Memory B cell (primary cell): ENCODE results near the gene C5.
"Not testable (repeated sequence)": the region's sequence is repeated elsewhere in the genome, so short reads cannot be mapped to it uniquely, and the experiment has no call there.

ENCODE experiments used
- ATAC-seq: fragments of 150-1000 bp; cut with Tn5 transposase; 2 replicates; pipeline ENCODE4 v1.10.0; 2021; ENCODE audit warnings: low read depth, mild to moderate bottlenecking, moderate library complexity
- DNase-seq, 2 donors: peaks; one replicate each; pipeline ENCODE4 v3.0.0; 2022; ENCODE audit warnings: low spot score in 2 of 2
- H3K27ac Mint-ChIP-seq: one replicate; pipeline ENCODE4 v1.8.0; 2022; ENCODE audit warnings: mild to moderate bottlenecking, moderate library complexity, mixed read lengths
- H3K27me3 Mint-ChIP-seq: one replicate; pipeline ENCODE4 v1.8.0; 2022; ENCODE audit warnings: mixed read lengths
- H3K36me3 Mint-ChIP-seq: one replicate; pipeline ENCODE4 v1.8.0; 2022; ENCODE audit warnings: mild to moderate bottlenecking, mixed read lengths
- H3K4me1 Mint-ChIP-seq: one replicate; pipeline ENCODE4 v1.8.0; 2022; ENCODE audit warnings: mixed read lengths
- H3K4me3 Mint-ChIP-seq: one replicate; pipeline ENCODE4 v1.8.0; 2022; ENCODE audit warnings: mild to moderate bottlenecking, moderate library complexity, mixed read lengths
- H3K9me3 Mint-ChIP-seq: one replicate; pipeline ENCODE4 v1.8.0; 2022; ENCODE audit warnings: mixed read lengths

The C5 gene

GRCh38 chr9:121050128-121050988 lies at the start of gene C5:
TSS of gene C5 (minus strand) at chr9:121050275. CDS start at chr9:121050246, 29 bp downstream.
- no peak within 1 kb of the TSS for H3K27ac Mint-ChIP-seq
- H3K36me3 Mint-ChIP-seq, result peaks cover 5% of the 10 kb centered on the region
- ATAC-seq (no peak), DNase-seq (no peak)
- no peak within 1 kb of the TSS for H3K4me3 Mint-ChIP-seq
- H3K27me3 Mint-ChIP-seq, result no peaks in the 10 kb centered on the region
- H3K4me1 Mint-ChIP-seq, result no peaks in the 10 kb centered on the region
- no peaks in the 10 kb centered on the region for H3K9me3 Mint-ChIP-seq

DNA sequence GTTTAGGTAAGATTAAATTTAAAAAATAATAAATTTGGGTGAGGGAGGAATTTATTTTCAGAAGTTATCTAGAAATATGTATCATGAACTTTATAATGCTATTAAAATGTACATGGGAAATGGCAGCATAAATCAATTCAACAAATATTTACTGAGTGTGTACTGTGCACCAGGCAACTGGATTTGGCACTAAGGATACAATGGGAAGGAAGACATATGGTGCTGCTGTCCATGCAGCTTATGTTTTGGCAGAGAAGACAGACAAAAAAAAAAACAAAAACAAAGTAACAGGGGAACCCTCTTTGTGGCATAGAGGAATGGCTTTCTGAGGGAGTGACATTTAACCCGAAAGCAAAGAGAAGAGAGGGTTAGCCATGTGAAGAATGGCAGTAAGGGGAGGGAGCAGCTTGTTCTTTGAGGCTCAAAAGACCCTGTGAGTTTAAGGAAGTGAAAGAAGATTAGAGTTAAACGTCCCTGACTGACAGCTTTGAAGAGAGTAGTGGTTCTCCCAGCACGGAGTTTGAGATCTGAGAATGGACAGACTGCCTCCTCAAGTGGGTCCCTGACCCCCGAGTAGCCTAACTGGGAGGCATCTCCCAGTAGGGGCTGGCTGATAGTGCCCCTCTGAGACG lies 48.6 kb upstream of the C5 start:
- Mint-ChIP-seq H3K27ac (peak overlapping the region; percentile 39), H3K4me1 (peaks cover 14% of the 10 kb centered on the region), H3K9me3 (no peaks in the 10 kb centered on the region), H3K27me3 (no peaks in the 10 kb centered on the region), H3K4me3 (peak overlapping the region; percentile 4), H3K36me3 (peaks cover 36% of the 10 kb centered on the region)
- peak in 1 of 2 donors; percentile 24 for DNase-seq
- ATAC-seq, result peak; percentile 100

- H3K27ac Mint-ChIP-seq, result peak overlapping the region; percentile 7
- H3K27me3 Mint-ChIP-seq, result no peaks in the 10 kb centered on the region
- H3K9me3 Mint-ChIP-seq, result no peaks in the 10 kb centered on the region
- H3K4me1 Mint-ChIP-seq, result peaks cover 14% of the 10 kb centered on the region
- H3K36me3 Mint-ChIP-seq, result peaks cover 38% of the 10 kb centered on the region
- H3K4me3 Mint-ChIP-seq, result no peak overlapping the region
- ATAC-seq, result no peak
- DNase-seq, result no peak
These were observed 45.0 kb upstream of the C5 start for GRCh38 chr9:121095057-121095456.

- not testable (repeated sequence) for H3K9me3 Mint-ChIP-seq, H3K27me3 Mint-ChIP-seq, ATAC-seq, DNase-seq, H3K4me3 Mint-ChIP-seq
- H3K36me3 Mint-ChIP-seq, result peaks cover 34% of the 10 kb centered on the region
- H3K4me1 Mint-ChIP-seq, result peaks cover 19% of the 10 kb centered on the region
- H3K27ac Mint-ChIP-seq, result peak overlapping the region; percentile 25
These were observed 40.7 kb upstream of the C5 start for GRCh38 chr9:121090743-121091142.

DNA sequence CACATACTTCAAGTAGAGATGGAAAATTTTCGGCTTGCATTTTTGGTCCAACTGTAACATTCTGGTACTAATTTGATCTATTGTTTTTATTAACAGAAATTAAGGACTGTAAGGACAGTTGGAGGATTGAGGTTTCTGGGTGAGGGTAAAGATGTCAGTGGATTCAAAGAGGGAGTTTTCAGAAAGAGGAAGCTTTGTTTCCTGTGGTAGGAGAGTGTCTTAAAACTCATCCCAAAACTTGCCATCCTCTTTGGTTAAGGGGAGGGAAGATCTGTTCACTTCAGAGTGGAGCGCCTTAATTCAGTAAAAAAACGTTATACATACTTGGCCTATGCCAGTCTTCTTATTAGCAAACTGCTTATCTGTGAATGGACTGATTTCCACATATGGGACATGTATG lies 38.5 kb upstream of the C5 start:
- ATAC-seq (no peak), DNase-seq (no peak)
- peak overlapping the region; percentile 19 for H3K27ac Mint-ChIP-seq
- H3K27me3 Mint-ChIP-seq, result no peaks in the 10 kb centered on the region
- no peak overlapping the region for H3K4me3 Mint-ChIP-seq
- no peaks in the 10 kb centered on the region for H3K9me3 Mint-ChIP-seq
- H3K36me3 Mint-ChIP-seq, result peaks cover 35% of the 10 kb centered on the region
- peaks cover 14% of the 10 kb centered on the region for H3K4me1 Mint-ChIP-seq

DNA sequence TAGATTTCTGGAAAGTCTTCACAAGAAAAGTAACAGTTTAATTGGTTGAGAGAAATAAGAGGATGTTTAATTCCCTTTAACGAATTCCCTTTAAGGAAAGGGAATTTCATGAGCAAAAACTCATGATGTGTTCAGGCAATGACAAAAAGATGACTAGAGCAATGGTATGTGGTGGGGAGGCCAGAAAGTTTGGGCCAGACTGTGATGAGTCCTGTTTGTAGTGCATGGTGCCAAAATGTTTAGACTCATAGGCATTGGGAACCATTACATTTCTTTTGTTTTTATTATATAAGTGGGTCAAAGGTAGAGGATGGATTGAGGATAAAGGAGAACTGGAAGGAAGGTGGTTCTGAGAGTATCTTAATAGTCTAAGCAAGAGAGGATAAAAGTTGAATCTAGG lies 35.6 kb upstream of the C5 start:
- no peak for DNase-seq
- H3K4me1 Mint-ChIP-seq, result peaks cover 21% of the 10 kb centered on the region
- no peaks in the 10 kb centered on the region for H3K9me3 Mint-ChIP-seq
- ATAC-seq, result no peak
- H3K4me3 Mint-ChIP-seq, result no peak overlapping the region
- peaks cover 34% of the 10 kb centered on the region for H3K36me3 Mint-ChIP-seq
- H3K27me3 Mint-ChIP-seq, result no peaks in the 10 kb centered on the region
- peak overlapping the region; percentile 1 for H3K27ac Mint-ChIP-seq

- no peak for DNase-seq
- no peaks in the 10 kb centered on the region for H3K9me3 Mint-ChIP-seq
- H3K4me3 Mint-ChIP-seq, result no peak overlapping the region
- peak; percentile 67 for ATAC-seq
- H3K27me3 Mint-ChIP-seq, result no peaks in the 10 kb centered on the region
- H3K36me3 Mint-ChIP-seq, result peaks cover 31% of the 10 kb centered on the region
- no peak overlapping the region for H3K27ac Mint-ChIP-seq
- peaks cover 16% of the 10 kb centered on the region for H3K4me1 Mint-ChIP-seq
These were observed 32.0 kb upstream of the C5 start for GRCh38 chr9:121082075-121082474.

GRCh38 chr9:121075251-121076036 lies 25.4 kb upstream of the C5 start:
- Mint-ChIP-seq H3K27me3 (no peaks in the 10 kb centered on the region), H3K9me3 (no peaks in the 10 kb centered on the region), H3K36me3 (peaks cover 1% of the 10 kb centered on the region), H3K4me3 (peak overlapping the region; percentile 98), H3K4me1 (peaks cover 26% of the 10 kb centered on the region), H3K27ac (peak overlapping the region; percentile 94)
- ATAC-seq (peak; percentile 42), DNase-seq (peak in 1 of 2 donors; percentile 43)

- ATAC-seq (peak; percentile 61), DNase-seq (peak; percentile 68 to 71)
- Mint-ChIP-seq H3K27ac (peak within 1 kb of the TSS; percentile 94), H3K4me3 (peak within 1 kb of the TSS; percentile 98), H3K27me3 (no peaks in the 10 kb centered on the region), H3K9me3 (no peaks in the 10 kb centered on the region), H3K36me3 (no peaks in the 10 kb centered on the region), H3K4me1 (peaks cover 27% of the 10 kb centered on the region)
These were observed 24.5 kb upstream of the C5 start, which contains the start of gene CNTRL for GRCh38 chr9:121074370-121075250. TSS of gene CNTRL (plus strand) at chr9:121074955. CDS start at chr9:121088327, 13,372 bp downstream.

DNA sequence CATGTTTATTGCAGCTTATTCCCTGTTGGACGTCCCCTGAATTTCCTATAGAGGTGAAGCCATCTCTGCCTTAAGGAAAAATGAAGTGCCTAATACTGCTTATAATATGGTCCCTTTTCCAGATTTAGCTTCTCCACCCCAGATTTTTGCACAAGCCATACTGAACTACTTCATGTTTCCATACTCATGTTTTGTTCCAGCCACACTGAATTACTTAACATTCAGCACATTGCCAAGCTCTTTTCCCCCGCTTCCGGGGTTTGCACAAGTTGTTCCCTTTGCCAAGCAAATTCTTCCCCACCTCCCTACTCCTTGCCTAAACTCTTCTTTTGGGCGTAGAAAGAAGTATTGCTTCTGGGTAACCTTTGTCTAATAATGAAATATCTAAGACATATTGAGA lies 23.0 kb upstream of the C5 start:
- Mint-ChIP-seq H3K27me3 (no peaks in the 10 kb centered on the region), H3K9me3 (no peaks in the 10 kb centered on the region), H3K4me1 (peaks cover 27% of the 10 kb centered on the region), H3K36me3 (peaks cover 3% of the 10 kb centered on the region), H3K4me3 (peak overlapping the region; percentile 66), H3K27ac (peak overlapping the region; percentile 94)
- ATAC-seq (no peak), DNase-seq (no peak)

GRCh38 chr9:121071756-121072421 lies 21.8 kb upstream of the C5 start:
- Mint-ChIP-seq H3K9me3 (peaks cover 2% of the 10 kb centered on the region), H3K4me1 (peaks cover 23% of the 10 kb centered on the region), H3K27ac (peak overlapping the region; percentile 94), H3K27me3 (no peaks in the 10 kb centered on the region), H3K36me3 (peaks cover 8% of the 10 kb centered on the region), H3K4me3 (peak overlapping the region; percentile 90)
- peak; percentile 68 for ATAC-seq
- DNase-seq, result peak; percentile 40 to 48

DNA sequence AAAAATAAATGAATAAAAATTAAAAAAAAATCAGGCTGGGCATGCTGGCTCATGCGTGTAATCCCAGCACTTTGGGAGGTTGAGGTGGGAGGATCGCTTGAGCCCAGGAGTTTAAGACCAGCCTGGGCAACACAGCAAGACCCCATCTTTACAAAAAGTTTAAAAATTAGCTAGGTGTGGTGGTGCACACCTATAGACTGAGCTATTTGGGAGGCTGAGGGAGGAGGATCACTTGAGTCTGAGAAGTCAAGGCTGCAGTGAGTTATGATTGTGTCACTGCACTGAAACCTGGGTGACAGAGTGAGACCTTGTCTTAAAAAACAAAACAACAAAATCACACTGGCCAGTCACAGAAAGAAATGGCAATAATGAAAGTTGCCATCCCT lies 21.3 kb upstream of the C5 start:
- DNase-seq, result no peak
- H3K4me1 Mint-ChIP-seq, result peaks cover 18% of the 10 kb centered on the region
- ATAC-seq, result peak; percentile 6
- peak overlapping the region; percentile 90 for H3K4me3 Mint-ChIP-seq
- H3K9me3 Mint-ChIP-seq, result peaks cover 2% of the 10 kb centered on the region
- H3K36me3 Mint-ChIP-seq, result peaks cover 8% of the 10 kb centered on the region
- H3K27ac Mint-ChIP-seq, result peak overlapping the region; percentile 94
- no peaks in the 10 kb centered on the region for H3K27me3 Mint-ChIP-seq

DNA sequence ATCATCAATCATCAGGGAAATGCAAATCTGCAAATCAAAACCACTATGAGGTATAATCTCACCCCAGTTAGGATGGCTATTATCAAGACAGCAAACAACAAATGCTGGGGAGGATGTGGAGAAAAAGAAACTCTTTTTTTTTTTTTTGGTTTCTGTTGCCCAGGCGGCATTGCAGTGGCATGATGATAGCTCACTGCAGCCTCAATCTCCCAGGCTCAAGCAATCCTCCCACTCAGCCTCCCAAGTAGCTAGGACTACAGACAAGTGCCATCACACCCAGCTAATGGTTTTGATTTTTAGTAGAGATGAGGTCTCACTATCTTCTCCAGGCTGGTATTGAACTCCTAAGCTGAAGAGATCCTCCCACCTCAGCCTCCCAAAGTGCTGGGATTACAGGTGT lies 19.3 kb upstream of the C5 start:
- ATAC-seq, result no peak
- Mint-ChIP-seq H3K9me3 (peaks cover 2% of the 10 kb centered on the region), H3K36me3 (peaks cover 10% of the 10 kb centered on the region), H3K4me1 (peaks cover 14% of the 10 kb centered on the region), H3K27ac (no peak overlapping the region), H3K27me3 (no peaks in the 10 kb centered on the region), H3K4me3 (no peak overlapping the region)
- DNase-seq, result no peak
